GM10266 (cell line): ENCODE measurements around the gene MZT1.
A peak's percentile ranks its signal among the peaks of the same experiment; 100 is the strongest.

Experiments
- DNase-seq: peaks from one replicate; pipeline ENCODE4 v3.0.0; 2012; ENCODE audit errors: extremely low spot score
- CTCF ChIP-seq: IDR thresholded peaks from 2 replicates; pipeline ENCODE4 v1.5.1; 2012; ENCODE audit warnings: mild to moderate bottlenecking, low read depth; ENCODE audit not compliant: control insufficient read depth, insufficient read depth; ENCODE audit errors: missing control alignments

The MZT1 gene

GRCh38 chr13:72700509-72700908, 26.9 kb downstream of the MZT1 start:
- DNase-seq = no peak
- TF ChIP-seq CTCF = no peak

- DNase-seq = no peak
- no peak for TF ChIP-seq CTCF
Observed at GRCh38 chr13:72698164-72698563, 29.3 kb downstream of the MZT1 start.

- DNase-seq = no peak
Observed at GRCh38 chr13:72696579-72696978, 30.9 kb downstream of the MZT1 start.

GRCh38 chr13:72694314-72694713, 33.1 kb downstream of the MZT1 start:
- no peak for DNase-seq
- TF ChIP-seq CTCF = no peak

More at GRCh38 chr13:72696579-72696978, 30.9 kb downstream of the MZT1 start:
- TF ChIP-seq CTCF = peak; percentile 1

- no peak for TF ChIP-seq CTCF
- no peak for DNase-seq
Observed at GRCh38 chr13:72693832-72694231, 33.6 kb downstream of the MZT1 start.

GRCh38 chr13:72692884-72693514, 34.4 kb downstream of the MZT1 start:
- no peak for DNase-seq
- TF ChIP-seq CTCF = no peak

- no peak for DNase-seq
- no peak for TF ChIP-seq CTCF
Observed at GRCh38 chr13:72689181-72689696, 38.2 kb downstream of the MZT1 start.
